Bone marrow (tissue), 2 donors: ENCODE measurements around the gene ZNF534.
"Not testable (repeated sequence)": the region's sequence is repeated elsewhere in the genome, so short reads cannot be mapped to it uniquely, and the experiment has no call there.

ENCODE experiments used
- DNase-seq, 2 donors: peaks; one replicate each; lab custom pipeline; 2025; lab: John Stamatoyannopoulos, UW

Gene ZNF534

GRCh38 chr19:52498571-52498970 lies 69.6 kb downstream of the ZNF534 start:
- no peak for DNase-seq

GRCh38 chr19:52500474-52500873 lies 71.5 kb downstream of the ZNF534 start:
- not testable (repeated sequence) for DNase-seq

GRCh38 chr19:52500991-52501390 lies 72.0 kb downstream of the ZNF534 start:
- DNase-seq: not testable (repeated sequence)
